ENCODE results near the gene ISX.

DNA sequence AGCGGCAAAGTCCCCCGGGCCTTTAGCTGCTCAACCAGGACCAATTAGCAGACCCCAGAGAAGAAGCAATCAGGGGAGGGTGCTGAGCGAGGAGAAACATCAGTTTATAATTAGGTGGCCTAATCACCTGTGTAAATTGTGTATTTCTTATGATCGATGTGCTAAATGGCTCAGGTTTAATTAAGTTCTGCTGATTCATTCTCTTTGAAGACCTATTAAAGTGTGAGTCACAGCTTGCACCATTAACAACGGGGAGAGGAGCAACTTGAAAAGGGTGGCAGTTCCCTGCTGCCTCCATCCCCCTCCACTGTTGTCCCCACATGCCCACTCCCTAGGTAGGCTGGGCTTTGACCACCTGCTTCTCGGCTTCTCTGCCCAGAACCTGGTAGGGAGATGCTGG lies 10.7 kb downstream of the ISX start:
- TF ChIP-seq, protein P1, sequence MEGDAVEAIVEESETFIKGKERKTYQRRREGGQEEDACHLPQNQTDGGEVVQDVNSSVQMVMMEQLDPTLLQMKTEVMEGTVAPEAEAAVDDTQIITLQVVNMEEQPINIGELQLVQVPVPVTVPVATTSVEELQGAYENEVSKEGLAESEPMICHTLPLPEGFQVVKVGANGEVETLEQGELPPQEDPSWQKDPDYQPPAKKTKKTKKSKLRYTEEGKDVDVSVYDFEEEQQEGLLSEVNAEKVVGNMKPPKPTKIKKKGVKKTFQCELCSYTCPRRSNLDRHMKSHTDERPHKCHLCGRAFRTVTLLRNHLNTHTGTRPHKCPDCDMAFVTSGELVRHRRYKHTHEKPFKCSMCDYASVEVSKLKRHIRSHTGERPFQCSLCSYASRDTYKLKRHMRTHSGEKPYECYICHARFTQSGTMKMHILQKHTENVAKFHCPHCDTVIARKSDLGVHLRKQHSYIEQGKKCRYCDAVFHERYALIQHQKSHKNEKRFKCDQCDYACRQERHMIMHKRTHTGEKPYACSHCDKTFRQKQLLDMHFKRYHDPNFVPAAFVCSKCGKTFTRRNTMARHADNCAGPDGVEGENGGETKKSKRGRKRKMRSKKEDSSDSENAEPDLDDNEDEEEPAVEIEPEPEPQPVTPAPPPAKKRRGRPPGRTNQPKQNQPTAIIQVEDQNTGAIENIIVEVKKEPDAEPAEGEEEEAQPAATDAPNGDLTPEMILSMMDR (IDR thresholded peaks at IDR 0.05; ENCODE audit: insufficient read depth, low read length), result no peak
- TF ChIP-seq, protein P2, sequence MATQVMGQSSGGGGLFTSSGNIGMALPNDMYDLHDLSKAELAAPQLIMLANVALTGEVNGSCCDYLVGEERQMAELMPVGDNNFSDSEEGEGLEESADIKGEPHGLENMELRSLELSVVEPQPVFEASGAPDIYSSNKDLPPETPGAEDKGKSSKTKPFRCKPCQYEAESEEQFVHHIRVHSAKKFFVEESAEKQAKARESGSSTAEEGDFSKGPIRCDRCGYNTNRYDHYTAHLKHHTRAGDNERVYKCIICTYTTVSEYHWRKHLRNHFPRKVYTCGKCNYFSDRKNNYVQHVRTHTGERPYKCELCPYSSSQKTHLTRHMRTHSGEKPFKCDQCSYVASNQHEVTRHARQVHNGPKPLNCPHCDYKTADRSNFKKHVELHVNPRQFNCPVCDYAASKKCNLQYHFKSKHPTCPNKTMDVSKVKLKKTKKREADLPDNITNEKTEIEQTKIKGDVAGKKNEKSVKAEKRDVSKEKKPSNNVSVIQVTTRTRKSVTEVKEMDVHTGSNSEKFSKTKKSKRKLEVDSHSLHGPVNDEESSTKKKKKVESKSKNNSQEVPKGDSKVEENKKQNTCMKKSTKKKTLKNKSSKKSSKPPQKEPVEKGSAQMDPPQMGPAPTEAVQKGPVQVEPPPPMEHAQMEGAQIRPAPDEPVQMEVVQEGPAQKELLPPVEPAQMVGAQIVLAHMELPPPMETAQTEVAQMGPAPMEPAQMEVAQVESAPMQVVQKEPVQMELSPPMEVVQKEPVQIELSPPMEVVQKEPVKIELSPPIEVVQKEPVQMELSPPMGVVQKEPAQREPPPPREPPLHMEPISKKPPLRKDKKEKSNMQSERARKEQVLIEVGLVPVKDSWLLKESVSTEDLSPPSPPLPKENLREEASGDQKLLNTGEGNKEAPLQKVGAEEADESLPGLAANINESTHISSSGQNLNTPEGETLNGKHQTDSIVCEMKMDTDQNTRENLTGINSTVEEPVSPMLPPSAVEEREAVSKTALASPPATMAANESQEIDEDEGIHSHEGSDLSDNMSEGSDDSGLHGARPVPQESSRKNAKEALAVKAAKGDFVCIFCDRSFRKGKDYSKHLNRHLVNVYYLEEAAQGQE (IDR thresholded peaks at IDR 0.05; ENCODE audit: insufficient replicate concordance, low read depth), result no peak

Measured in HL-60 (cell line).